GM21619 (cell line): ENCODE measurements around the gene NXN.
"Not testable (repeated sequence)": the region's sequence is repeated elsewhere in the genome, so short reads cannot be mapped to it uniquely, and the experiment has no call there.

Experiments
- ATAC-seq: cut with Tn5 transposase; IDR thresholded peaks from one replicate; pipeline ENCODE4 v1.9.1; 2021; ENCODE audit not compliant: unreplicated experiment

The NXN gene

DNA sequence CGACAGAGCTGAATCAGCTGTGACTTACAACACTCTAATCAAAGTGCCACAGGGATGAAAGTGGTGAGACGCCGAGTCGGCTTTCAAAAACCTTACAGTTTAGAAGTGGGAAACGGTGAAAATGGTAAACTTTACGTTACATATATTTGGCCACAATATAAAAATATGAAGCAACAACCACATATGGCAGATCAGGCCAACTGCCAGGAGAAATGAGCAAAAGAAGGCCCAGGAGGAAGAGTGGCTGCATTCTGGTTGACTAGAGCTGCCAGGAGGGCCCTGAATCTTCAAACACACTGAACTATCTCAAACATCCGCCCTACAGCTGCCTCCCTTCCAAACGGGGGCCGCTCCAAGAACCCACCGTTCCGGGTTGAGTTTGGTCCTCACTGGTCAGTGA is 141.1 kb downstream of the NXN start:
- ATAC-seq, result no peak

DNA sequence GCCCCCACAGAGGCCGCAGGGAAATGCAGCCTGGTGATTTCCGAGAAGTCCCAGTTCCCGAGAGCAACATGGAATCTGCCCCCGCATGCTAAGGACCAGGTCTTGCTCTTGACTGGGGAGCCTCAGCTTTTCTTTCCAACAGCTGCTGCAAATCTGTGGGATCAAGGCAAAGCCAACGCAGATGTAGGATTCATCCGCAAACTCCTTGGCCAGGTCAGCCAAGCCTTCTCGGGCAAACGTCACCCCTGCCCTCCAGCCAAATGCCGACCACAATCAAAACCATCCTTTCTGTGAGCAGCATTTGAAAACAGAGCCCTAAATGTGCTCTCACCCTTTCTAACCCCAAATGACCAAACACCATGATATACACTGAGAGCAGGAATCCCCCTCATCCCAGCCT is 143.4 kb downstream of the NXN start:
- ATAC-seq, result no peak

DNA sequence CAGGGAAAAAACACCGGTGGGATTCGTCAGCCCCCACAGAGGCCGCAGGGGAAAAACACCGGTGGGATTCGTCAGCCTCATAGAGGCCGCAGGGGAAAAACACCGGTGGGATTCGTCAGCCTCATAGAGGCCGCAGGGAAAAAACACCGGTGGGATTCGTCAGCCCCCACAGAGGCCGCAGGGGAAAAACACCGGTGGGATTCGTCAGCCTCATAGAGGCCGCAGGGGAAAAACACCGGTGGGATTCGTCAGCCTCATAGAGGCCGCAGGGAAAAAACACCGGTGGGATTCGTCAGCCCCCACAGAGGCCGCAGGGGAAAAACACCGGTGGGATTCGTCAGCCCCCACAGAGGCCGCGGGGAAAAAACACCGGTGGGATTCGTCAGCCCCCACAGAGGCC is 143.9 kb downstream of the NXN start:
- not testable (repeated sequence) for ATAC-seq

DNA sequence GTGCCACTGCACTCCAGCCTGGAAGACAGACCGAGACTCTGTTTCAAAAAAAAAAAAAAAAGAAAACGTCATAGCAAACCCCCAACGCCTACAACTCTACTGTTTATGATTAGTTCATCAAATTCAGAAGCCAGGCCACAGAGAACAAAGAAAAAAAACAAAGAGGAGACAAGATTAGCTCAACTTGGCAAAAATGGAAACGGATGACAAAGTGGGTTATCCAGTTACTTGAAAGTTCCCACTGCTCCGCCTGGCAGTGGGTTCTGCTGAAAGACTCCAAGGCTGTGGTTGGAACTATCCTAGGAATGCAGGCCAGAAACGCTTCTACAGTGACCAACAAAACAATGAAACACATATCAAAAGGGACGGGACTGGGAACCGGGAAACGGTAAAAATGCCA is 144.3 kb downstream of the NXN start:
- ATAC-seq, result no peak

DNA sequence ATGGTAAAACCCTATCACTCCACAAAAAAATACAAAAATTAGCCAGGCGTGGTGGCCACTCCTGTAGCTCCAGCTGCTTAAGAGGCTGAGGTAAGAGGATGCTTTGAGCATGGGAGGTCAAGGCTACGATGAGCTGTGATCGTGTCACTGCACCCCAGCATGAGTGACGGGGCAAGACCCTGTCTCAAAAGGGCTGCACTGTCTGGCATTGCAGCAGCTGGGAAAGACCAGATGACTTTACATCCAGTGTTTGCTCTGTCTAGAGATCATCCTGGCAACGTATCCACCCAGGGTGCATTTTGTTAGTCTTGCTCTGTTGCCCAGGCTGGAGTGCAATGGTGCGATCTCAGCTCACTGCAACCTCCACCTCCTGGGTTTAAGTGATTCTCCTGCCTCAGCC is 145.4 kb downstream of the NXN start:
- ATAC-seq, result no peak

DNA sequence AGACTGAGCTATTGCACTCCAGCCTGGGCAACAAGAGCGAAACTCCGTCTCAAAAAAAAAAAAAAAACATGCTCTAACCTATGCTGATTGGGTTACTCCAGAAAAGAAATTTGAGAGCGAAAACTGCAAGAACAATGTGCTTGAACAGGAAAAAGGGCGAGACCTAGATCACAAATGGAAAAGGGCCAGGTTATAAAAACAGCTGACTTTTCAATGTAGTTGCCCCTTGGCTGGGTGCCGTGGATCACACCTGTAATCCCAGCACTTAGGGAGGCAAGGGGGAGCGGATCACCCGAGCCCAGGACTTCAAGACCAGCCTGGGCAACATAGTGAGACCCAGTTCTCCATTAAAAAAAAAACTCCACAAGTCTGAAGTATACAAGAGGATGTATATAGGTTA is 148.6 kb downstream of the NXN start:
- no peak for ATAC-seq

DNA sequence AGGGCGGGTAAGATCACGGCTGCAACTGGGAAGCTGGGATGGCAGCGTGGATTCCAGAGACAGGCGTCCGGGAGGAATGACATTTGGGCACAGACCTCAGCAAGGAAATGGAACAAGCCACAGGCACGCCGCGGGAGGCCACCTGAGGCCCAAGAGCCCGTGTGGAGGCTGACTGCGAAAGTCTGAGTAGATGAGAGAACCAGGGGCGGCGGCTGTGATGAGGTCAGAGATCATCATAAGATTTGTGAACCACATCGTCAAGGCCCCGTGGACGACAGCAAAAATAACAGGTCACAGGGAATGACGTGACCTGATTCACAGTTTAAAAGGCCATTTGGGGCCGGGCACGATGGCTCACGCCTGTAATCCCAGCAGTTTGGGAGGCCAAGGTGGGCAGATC is 149.2 kb downstream of the NXN start:
- ATAC-seq, result no peak

DNA sequence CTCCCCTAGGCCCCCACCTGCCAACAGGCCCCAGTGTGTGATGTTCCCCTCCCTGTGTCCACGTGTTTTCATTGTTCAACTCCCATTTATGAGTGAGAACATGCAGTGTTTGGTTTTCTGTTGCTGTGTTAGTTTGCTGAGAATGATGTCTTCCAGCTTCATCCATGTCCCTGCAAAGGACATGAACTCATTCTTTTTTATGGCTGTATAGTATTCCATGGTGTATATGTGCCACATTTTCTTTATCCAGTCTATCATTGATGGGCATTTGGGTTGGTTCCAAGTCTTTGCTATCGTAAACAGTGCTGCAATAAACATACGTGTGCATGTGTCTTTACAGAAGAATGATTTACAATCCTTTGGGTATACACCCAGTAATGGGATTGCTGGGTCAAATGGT is 150.0 kb downstream of the NXN start:
- not testable (repeated sequence) for ATAC-seq

DNA sequence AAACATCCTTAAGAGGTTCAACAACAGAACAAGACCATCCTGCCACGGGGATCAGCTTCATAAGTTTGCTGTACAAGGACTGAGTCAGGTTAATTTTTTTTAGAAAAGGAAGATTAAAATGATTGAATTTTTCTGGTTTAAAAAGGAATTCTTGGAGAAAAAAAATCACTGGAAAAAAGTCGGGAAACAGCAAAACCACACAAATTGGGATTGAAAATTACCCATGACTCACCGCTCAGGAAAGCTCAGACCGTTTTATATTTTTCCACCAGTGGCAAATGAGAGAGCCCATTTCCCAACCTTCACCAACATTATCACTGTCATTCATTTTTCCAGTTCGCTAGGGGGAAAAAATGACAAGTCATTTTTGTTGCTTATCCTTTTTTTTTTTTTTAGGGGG is 150.8 kb downstream of the NXN start:
- ATAC-seq, result no peak

DNA sequence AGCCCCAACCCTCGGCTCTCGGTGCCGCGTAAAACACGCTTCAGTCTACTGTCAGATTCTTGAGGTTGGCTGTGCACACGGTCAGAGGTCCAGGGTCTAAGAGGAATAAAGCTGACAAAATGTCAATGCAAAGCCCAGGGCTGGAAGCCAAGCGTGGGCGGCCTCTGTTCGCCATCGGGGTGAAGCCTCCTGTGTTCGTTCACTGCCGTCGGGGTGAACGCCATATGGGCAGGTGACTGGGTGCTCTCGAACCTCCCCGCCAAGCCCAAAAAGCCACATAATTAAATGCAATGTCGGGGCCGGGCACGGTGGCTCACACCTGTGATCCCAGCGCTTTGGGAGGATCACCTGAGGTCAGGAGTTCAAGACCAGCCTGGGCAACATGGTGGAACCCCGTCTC is 152.8 kb downstream of the NXN start:
- no peak for ATAC-seq

DNA sequence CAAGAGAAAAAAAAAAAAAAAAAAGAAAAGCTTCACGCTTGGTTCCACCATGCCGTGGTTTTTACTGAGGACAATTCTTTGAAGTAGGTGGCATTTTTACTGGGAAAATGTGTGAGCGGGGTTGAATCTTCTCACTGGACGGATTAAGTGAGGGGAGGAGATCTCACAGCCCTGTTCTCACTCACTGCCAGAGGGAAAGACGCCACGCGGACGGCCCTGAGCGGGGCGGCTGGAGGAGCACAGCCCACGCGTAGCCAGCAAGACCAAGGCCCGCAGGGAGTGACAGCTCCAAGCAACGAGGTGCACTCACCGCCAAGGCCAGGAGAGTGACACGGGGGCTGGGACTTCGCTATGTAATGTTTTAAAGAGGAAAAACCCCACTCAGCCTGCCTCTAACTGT is 154.4 kb downstream of the NXN start:
- no peak for ATAC-seq

DNA sequence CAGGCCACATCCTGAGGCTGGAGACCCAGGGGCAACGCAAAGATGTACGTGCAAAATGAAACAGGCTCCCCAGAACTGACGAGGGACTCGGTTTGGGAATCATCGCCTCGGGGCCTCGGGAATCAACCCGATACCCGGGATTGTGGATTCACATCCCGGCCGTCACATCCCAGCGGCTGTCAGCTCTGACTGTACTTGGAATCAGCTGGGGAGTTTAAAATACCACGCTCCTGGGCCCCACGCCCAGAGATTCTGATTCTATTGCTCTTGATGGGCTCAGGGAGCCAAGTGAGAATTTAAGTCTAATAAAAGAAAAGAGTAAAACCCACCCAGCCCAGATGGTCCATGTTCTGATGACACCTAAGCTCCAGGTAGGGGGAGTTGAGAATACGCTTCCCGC is 155.2 kb downstream of the NXN start:
- no peak for ATAC-seq

DNA sequence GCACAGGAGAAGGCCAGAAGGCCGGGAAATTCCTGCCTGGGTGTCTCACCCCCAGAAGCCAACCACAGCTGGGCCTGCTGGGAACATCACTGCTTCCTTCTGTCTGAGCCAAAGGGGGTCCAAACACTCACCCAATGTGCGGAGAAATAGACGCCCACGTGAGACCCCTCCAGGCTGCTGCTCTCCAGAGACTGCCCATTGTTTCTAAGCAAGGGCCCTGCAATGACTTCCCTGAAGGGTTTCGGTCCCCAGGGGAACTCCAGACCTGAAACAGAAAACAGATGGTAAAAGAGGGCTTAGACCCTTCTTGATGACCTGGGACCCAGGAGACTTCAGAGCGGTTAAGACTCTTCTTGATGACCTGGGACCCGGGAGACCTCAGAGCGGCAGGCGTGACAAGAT is 156.1 kb downstream of the NXN start:
- no peak for ATAC-seq

DNA sequence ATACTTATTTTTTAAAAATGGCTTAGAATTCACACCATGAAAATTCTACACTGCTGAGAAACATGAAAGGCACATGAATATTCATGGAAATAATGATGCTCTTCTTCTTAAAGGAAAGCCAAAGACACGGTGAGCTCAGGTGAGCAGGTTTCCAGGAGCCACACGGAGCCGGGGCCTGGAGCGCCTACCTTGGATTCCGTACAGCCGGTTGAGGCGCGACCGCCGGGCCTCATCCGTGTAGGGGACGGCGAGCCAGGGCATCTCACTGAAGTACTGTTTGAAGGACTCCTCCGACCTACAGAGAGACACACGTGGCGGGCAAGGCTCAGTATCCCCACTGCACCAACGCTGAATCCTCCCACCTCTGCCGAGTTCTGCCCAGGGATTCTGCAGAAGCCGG is 160.3 kb downstream of the NXN start:
- ATAC-seq, result no peak

DNA sequence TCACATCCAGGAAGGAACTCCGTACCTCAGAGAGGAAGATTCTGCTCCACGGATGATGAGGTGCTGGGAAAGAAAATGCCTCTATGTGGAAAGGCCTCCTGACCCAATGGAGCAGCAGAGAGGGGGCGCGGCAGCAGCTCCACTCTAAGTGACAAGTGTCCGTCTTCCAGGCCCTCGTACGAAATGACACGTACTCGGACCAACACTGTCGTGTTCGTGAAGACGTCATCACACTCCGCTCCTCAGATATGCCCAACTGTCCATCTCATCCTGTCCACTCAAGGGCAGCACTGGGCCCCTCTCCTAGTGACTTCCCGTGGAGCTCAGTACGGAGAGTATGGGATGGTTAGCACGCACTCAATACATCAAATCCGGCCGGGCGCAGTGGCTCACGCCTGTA is 165.2 kb downstream of the NXN start:
- no peak for ATAC-seq

DNA sequence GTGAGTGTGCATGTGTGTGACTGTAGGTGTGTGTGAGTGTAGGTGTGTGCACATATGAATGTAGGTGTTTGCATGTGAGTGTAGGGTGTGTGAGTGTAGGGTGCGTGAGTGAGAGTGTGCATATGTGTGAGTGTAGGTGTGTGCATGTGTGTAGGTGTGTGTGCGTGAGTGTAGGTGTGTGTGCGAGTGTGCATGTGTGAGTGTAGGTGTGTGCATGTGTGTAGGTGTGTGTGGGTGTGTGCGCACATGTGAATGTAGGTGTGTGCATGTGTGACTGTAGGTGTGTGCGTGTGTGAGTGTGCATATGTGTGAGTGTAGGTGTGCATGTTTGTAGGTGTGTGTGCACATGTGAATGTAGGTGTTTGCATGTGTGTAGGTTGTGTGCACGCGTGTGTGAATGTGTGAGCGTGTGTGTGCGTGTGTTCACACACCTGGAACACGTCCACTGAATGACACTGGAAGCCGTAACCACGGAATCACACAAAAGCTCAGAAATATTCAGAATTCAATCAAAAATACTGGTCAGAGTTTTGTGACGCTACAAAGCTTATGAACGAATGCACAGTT is 166.9 kb downstream of the NXN start:
- no peak for ATAC-seq

DNA sequence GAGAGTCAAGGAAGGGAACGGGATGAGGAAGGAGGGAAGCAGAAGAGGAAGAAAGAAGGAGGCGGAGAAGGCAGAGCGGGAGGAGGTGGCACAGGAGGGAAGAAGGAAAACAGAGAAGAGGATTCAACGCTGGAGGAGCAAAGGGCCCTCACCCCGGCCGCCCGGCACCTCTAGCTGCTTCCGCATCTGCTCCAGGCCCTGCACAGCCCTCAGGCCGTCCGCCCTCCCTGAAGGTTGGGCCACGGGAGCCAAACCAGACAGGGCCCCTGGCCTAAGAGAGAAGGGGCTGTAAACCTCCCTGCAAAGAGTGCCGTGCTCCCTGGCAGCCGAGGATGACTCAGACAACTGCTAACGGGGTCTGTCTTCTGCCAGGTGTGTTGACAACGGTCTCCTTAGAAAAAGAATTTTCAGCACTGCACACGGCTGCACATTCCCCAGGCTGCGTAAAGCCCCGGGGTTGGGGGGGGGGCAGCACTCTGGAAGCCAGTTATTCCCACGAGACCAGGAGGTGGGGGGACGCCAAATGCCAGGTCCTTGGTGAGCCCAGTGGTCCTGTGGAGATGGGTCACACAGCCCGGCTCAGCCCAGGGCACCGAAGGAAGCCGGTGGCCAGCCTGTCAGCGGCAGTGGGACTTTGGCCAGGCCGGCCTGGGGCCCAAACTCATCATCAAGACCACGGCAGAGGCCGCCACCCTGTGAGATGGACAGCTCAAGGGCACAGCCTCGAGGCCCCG is 168.4 kb downstream of the NXN start:
- ATAC-seq, result no peak

DNA sequence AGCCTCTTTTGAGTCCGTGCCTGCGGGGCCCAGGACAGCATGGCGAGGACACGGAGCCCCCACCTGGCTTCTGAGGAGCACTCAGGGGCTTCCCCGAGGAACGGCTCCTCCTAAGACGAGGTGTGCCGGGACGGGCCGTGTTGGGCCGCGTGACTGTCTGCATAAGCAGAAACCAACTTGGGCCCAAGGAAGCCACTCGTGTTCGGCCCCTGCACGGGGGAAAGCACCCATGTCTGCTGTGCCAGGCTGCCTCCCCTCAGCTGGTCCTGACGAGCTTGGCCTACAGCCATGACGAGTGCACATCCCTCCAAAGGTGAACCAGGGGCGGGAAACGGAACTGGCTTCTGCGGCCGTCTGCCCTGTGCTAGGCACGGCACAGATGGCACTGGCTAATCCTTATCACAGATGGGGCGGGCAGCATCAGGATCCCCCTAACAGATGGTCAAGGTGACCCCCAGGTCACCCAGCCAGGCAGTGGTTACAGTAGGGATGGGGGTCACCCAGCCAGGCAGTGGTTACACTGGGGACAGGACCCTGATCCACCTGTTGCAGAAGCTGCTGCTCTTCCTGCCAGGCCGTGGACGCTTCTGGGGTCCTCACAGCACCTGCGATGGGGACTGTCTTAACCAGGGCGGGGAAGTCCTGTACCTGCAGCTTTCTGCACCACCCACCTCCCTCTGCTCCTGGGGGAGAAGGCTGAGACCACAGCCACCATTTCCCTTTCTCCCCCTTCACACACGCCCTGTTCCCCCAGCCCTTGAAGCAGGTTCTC is 171.9 kb downstream of the NXN start:
- ATAC-seq, result no peak

DNA sequence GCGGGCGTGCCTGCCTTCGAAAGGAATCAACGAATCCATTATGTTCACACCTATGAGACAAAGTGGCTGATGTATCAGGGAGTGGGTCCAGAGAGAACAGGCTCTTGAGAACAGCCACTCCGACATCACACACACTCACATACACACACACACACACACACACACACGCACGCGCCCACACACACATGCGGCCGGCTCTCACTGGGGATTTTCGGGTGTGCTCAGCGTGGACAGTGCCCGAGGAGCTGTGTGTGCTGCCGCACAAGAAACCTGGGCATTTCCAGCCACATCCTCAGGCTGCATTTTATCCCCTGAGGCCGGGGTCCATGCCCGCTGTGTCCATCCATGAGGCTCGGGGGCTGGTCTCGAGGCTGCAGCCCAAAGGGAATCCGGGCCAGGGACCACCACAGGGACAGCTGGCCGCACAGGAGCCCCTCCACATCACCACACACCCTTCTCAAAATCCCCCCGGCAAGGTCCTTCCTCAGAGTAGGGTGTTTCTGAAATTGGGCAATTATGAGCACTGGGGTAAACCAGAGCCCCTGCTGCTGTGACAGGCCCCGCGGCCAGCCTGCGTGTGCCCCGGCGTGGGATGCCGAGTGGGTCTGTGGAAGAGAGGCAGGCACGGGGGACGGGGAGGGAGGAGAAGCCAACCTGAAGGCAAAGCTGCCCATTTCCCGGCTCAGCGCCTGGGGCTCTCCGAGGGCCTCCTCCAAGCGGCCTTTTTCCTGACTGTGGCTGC is 172.6 kb downstream of the NXN start:
- no peak for ATAC-seq

DNA sequence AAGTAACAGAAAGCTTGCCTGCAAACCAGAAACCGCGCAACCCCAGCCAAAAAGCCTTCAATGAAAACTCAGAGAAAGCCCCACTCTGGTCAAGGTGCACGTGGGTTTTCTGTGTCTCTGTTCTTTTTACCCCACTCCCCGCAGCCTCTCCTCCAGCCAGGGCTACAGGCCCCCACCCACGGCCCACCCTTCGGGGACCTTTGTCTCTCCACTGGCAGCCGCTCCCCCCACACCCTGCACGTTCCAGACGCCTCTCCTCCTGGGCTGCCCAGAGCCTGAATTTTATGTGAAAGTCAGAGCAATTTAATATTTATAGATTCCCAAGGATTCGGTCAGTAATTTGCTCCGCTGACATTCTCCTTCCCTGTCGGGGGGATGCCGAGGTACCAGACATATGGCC is 173.2 kb downstream of the NXN start:
- ATAC-seq, result no peak

DNA sequence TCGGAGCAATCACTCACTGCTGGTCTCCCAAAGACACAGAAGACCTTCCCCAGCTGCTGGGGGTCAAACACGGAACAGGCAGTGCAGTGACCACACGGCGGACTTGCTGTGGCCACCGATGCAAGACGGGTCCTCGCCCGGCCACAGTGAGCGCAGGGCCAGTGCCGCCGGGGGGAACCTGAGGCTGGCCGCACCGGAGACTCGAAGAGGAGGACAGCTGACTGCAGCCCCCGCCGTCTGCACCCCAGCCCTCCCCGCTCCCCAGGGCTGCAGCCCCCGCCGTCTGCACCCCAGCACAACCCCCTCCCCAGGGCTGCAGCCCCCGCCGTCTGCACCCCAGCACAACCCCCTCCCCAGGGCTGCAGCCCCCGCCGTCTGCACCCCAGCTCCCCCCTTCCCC is 173.7 kb downstream of the NXN start:
- not testable (repeated sequence) for ATAC-seq
